Endothelial cell of umbilical vein (primary cell): ENCODE measurements around the gene EGFL6. TPM values are rescaled to one million over a fixed set of nuclear protein-coding genes. Genes with fewer than 3 reads are reported as not detected.

Experiments
- Bru-seq: library from RNA; stranded (reverse); fragments of 400-500 nt; gene quantifications from one replicate; lab custom pipeline; 2021; lab: Mats Ljungman, UMichigan
- BruChase-seq, 2 experiments: library from RNA; stranded (reverse); fragments of 400-500 nt; gene quantifications; one replicate each; lab custom pipeline; 2021; lab: Mats Ljungman, UMichigan
- BruUV-seq: library from RNA; stranded (reverse); fragments of 400-500 nt; replicated peaks from 2 replicates; lab custom pipeline; 2021; lab: Mats Ljungman, UMichigan
- CTCF ChIA-PET: fragments of 300-600, 350-600 bp; sonication (Branson Sonifier 250); formaldehyde crosslinking; loops from one replicate; lab custom pipeline; 2021; ENCODE audit warnings: antibody characterized with exemption, inconsistent platforms; lab: Charles Lee
- POLR2A ChIA-PET: fragments of 300-600, 350-600 bp; sonication (Branson Sonifier 250); formaldehyde crosslinking; loops from one replicate; lab custom pipeline; 2021; ENCODE audit warnings: antibody characterized with exemption, inconsistent platforms; lab: Charles Lee
- DNase-seq: peaks from one replicate; pipeline ENCODE4 v3.0.0-alpha.2; 2011; ENCODE audit warnings: low read depth, low spot score
- FAIRE-seq: peaks from 2 replicates; lab custom pipeline; 2011; peaks lifted over from hg19 to GRCh38; lab: Jason Lieb, UNC
- H2AFZ ChIP-seq: 2 replicates; pipeline ENCODE4 v1.6.0; 2012; ENCODE audit warnings: low read depth, low read length, control low read depth, inconsistent platforms
- H3K27ac ChIP-seq: 2 replicates; pipeline ENCODE4 v1.5.1; 2011; ENCODE audit warnings: low read depth, mild to moderate bottlenecking, control low read depth, low read length, moderate library complexity; ENCODE audit not compliant: insufficient read depth
- H3K27me3 ChIP-seq, 2 experiments: 2 replicates each; pipeline versions ENCODE4 v1.6.0 to v1.6.1; 2011; ENCODE audit warnings: low read length in 2 of 2, mixed read lengths in 1 of 2; ENCODE audit not compliant: control insufficient read depth in 2 of 2, insufficient read depth in 2 of 2
- H3K36me3 ChIP-seq, 2 experiments: 2 replicates in 1 of 2; 3 replicates in 1 of 2; pipeline ENCODE4 v1.5.1; 2011; ENCODE audit warnings: low read length in 2 of 2, mild to moderate bottlenecking in 1 of 2, moderate library complexity in 1 of 2; ENCODE audit not compliant: control insufficient read depth in 2 of 2, insufficient read depth in 2 of 2; ENCODE audit errors: extremely low read depth in 1 of 2
- H3K4me1 ChIP-seq: 3 replicates; pipeline ENCODE4 v1.5.1; 2011; ENCODE audit warnings: mild to moderate bottlenecking, low read length; ENCODE audit not compliant: control insufficient read depth, insufficient read depth; ENCODE audit errors: extremely low read depth
- H3K4me2 ChIP-seq: 2 replicates; pipeline ENCODE4 v1.6.1; 2011; ENCODE audit warnings: low read length, control low read depth, mixed read lengths; ENCODE audit not compliant: insufficient read depth
- H3K4me3 ChIP-seq, 3 experiments: fragments of 200-600 bp in 1 of 3; sonication (generic), shearing (Covaris generic) in 1 of 3; replicated peaks in 1 of 3; 2 replicates each; pipeline ENCODE4 v1.5.1; 2011 to 2016; ENCODE audit warnings: control low read depth in 3 of 3, low read length in 3 of 3, mild to moderate bottlenecking in 2 of 3, inconsistent platforms in 1 of 3, low read depth in 1 of 3, moderate library complexity in 1 of 3; ENCODE audit not compliant: insufficient read depth in 1 of 3
- H3K79me2 ChIP-seq: 2 replicates; pipeline ENCODE4 v1.6.0; 2012; ENCODE audit warnings: low read length, inconsistent platforms; ENCODE audit not compliant: control insufficient read depth, insufficient read depth
- H3K9ac ChIP-seq: replicated peaks from 2 replicates; pipeline ENCODE3; 2011; ENCODE audit warnings: low read length, control low read depth; ENCODE audit not compliant: insufficient read depth; ENCODE audit errors: extremely low read depth
- H3K9me1 ChIP-seq: replicated peaks from 3 replicates; pipeline ENCODE4 v1.6.0; 2011; ENCODE audit warnings: mild to moderate bottlenecking, low read length; ENCODE audit not compliant: control insufficient read depth, insufficient read depth; ENCODE audit errors: extremely low read depth
- H3K9me3 ChIP-seq: replicated peaks from 2 replicates; pipeline ENCODE4 v1.5.1; 2012; ENCODE audit warnings: low read length, inconsistent platforms; ENCODE audit not compliant: control insufficient read depth, insufficient read depth
- H4K20me1 ChIP-seq: replicated peaks from 2 replicates; pipeline ENCODE3; 2011; ENCODE audit warnings: mild to moderate bottlenecking, low read length; ENCODE audit not compliant: control insufficient read depth, insufficient read depth; ENCODE audit errors: extremely low read depth
- EZH2 ChIP-seq: IDR thresholded peaks from 2 replicates; pipeline ENCODE4 v1.6.1; 2012; ENCODE audit warnings: borderline replicate concordance, low read depth, mild to moderate bottlenecking, moderate library complexity, low read length, inconsistent platforms; ENCODE audit not compliant: severe bottlenecking
- FOS ChIP-seq: IDR thresholded peaks from 2 replicates; pipeline ENCODE4 v1.6.1; 2011; ENCODE audit warnings: mild to moderate bottlenecking, low read length, moderate library complexity, borderline replicate concordance; ENCODE audit not compliant: insufficient read depth
- MAX ChIP-seq: IDR thresholded peaks from 2 replicates; pipeline ENCODE4 v1.6.1; 2011; ENCODE audit not compliant: insufficient read depth, insufficient read length
- MYC ChIP-seq: IDR thresholded peaks from one replicate; pipeline ENCODE4 v1.6.1; 2011; ENCODE audit warnings: mild to moderate bottlenecking, low read depth, low read length
- POLR2A ChIP-seq: IDR thresholded peaks from 2 replicates; pipeline ENCODE4 v1.6.1; 2012; ENCODE audit warnings: low read depth, mild to moderate bottlenecking, control low read depth, low read length
- dilution Hi-C: fragments of 300-500 bp; cut with MboI; formaldehyde crosslinking; loops from one replicate; pipeline ENCODE4 v1.15.0; 2019; ENCODE audit warnings: low sequenced_read_pairs; ENCODE audit not compliant: extremely low pct_ligation_motif_present
- intact Hi-C: fragments of 100-400 bp; cut with micrococcal nuclease; formaldehyde crosslinking; loops from one replicate; pipeline ENCODE4 v1.10.0; 2022
- long read RNA-seq: library from polyadenylated mRNA; stranded (forward); transcript quantifications from one replicate; pipeline ENCODE4 v2.0.0, GENCODE V29; 2021
- polyA minus RNA-seq, 3 experiments: library from RNA; depleted of rRNA, polyadenylated mRNA; stranded (reverse); fragments of >200 nt; gene quantifications; 1 replicate in 1 of 3; 2 replicates in 2 of 3; pipeline ENCODE4 v1.2.3, GENCODE V29; 2011
- polyA plus RNA-seq, 4 experiments: library from polyadenylated mRNA; depleted of rRNA in 3 of 4; stranded (reverse) in 3 of 4; unstranded in 1 of 4; fragments of >200 nt; gene quantifications; 2 replicates each; pipeline versions ENCODE4 v1.2.1 to v1.2.3, GENCODE V29; 2011 to 2012; ENCODE audit warnings: missing spikeins in 1 of 4
- total RNA-seq: library from RNA; stranded (reverse); gene quantifications from 2 replicates; pipeline ENCODE4 v1.2.3, GENCODE V29; 2021
- TF ChIP-seq, protein P1 (sequence below), 2 donors: IDR thresholded peaks; 1 replicate in 1 of 2; 2 replicates in 1 of 2; pipeline ENCODE4 v1.5.1; 2011; ENCODE audit warnings: low read length in 2 of 2, mild to moderate bottlenecking in 2 of 2, moderate library complexity in 2 of 2, control low read depth in 1 of 2, inconsistent platforms in 1 of 2, low read depth in 1 of 2; ENCODE audit not compliant: insufficient read depth in 1 of 2; ENCODE audit errors: extremely low read depth in 1 of 2

Gene EGFL6, protein sequence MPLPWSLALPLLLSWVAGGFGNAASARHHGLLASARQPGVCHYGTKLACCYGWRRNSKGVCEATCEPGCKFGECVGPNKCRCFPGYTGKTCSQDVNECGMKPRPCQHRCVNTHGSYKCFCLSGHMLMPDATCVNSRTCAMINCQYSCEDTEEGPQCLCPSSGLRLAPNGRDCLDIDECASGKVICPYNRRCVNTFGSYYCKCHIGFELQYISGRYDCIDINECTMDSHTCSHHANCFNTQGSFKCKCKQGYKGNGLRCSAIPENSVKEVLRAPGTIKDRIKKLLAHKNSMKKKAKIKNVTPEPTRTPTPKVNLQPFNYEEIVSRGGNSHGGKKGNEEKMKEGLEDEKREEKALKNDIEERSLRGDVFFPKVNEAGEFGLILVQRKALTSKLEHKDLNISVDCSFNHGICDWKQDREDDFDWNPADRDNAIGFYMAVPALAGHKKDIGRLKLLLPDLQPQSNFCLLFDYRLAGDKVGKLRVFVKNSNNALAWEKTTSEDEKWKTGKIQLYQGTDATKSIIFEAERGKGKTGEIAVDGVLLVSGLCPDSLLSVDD
- not detected in 2 replicates for total RNA-seq
- not detected in 2 replicates for polyA plus RNA-seq
- polyA plus RNA-seq (2011; cell fraction: cytosol; rRNA removed) = not detected in 2 replicates
- polyA plus RNA-seq (2011; cell fraction: nucleus; rRNA removed) = not detected in 2 replicates
- not detected in 2 replicates for polyA plus RNA-seq (2012)
- polyA minus RNA-seq = not detected in 2 replicates
- not detected for polyA minus RNA-seq (2011; cell fraction: cytosol; rRNA and poly(A)+ RNA removed)
- polyA minus RNA-seq (2011; cell fraction: nucleus; rRNA and poly(A)+ RNA removed) = not detected in 2 replicates
- not detected for Bru-seq, nascent RNA
- BruChase-seq, experiment 1, labeled RNA remaining after a 6-hour chase = not detected
- BruChase-seq, experiment 2, labeled RNA remaining after a 2-hour chase = not detected
- long read RNA-seq = 0 reads

DNA sequence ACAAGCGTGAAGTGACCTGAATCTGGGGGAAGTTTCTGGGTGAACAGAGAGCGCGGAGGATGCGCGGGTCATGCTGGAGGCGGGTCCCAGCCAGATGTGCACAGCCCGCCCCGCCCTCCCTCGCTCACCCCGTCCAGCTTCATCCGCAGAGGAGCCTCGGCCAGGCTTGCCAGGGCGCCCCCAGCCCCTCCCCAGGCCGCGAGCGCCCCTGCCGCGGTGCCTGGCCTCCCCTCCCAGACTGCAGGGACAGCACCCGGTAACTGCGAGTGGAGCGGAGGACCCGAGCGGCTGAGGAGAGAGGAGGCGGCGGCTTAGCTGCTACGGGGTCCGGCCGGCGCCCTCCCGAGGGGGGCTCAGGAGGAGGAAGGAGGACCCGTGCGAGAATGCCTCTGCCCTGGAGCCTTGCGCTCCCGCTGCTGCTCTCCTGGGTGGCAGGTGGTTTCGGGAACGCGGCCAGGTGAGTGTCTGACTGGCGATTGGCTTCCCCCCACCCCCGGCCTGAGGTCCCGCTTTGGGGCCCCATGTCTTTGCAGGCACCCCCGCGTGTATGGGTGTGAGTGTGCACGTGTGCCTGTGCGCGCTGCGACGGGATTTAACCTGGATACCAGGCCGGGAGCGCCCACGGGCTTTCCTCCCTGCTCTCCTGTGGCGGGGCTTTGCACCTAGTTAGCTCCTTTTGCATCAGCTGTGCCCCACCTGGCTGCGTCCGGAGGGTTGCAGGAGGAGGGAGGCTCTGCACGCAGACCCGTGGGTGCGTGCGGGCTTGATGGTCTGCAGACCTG is at the start of gene EGFL6:
Gene EGFL6 (plus strand): TSS at position 123 of the 782 bp plus-strand sequence. CDS start 261 bp downstream, at position 384.
- no peak within 1 kb of the TSS for H3K9ac ChIP-seq
- no TSS peak for BruUV-seq
- H3K9me1 ChIP-seq = no peaks in the 10 kb centered on the region
- TF ChIP-seq MAX (no peak), EZH2 (peak; percentile 54), FOS (no peak), MYC (no peak), POLR2A (no peak)
- TF ChIP-seq, protein P1, sequence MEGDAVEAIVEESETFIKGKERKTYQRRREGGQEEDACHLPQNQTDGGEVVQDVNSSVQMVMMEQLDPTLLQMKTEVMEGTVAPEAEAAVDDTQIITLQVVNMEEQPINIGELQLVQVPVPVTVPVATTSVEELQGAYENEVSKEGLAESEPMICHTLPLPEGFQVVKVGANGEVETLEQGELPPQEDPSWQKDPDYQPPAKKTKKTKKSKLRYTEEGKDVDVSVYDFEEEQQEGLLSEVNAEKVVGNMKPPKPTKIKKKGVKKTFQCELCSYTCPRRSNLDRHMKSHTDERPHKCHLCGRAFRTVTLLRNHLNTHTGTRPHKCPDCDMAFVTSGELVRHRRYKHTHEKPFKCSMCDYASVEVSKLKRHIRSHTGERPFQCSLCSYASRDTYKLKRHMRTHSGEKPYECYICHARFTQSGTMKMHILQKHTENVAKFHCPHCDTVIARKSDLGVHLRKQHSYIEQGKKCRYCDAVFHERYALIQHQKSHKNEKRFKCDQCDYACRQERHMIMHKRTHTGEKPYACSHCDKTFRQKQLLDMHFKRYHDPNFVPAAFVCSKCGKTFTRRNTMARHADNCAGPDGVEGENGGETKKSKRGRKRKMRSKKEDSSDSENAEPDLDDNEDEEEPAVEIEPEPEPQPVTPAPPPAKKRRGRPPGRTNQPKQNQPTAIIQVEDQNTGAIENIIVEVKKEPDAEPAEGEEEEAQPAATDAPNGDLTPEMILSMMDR (IDR thresholded peaks at IDR 0.05; ENCODE audit: extremely low read depth in 1 of 2, insufficient read depth in 1 of 2, low read depth in 1 of 2, low read length in 2 of 2) = no peak
- no peaks in the 10 kb centered on the region for H3K9me3 ChIP-seq
- no peak within 1 kb of the TSS for H3K4me2 ChIP-seq
- H2AFZ ChIP-seq = no peak within 1 kb of the TSS
- FAIRE-seq (no peak), DNase-seq (no peak)
- intact Hi-C loops (no loop called here), dilution Hi-C loops (no loop called here)
- no peaks in the 10 kb centered on the region for H3K79me2 ChIP-seq
- H3K4me1 ChIP-seq = no peaks in the 10 kb centered on the region
- H4K20me1 ChIP-seq = no peaks in the 10 kb centered on the region
- no peak within 1 kb of the TSS for H3K4me3 ChIP-seq
- peaks cover 14 to 26% of the 10 kb centered on the region in 2 experiments for H3K27me3 ChIP-seq
- POLR2A ChIA-PET = no interaction called here
- H3K27ac ChIP-seq = no peak within 1 kb of the TSS
- CTCF ChIA-PET = no interaction called here
- H3K36me3 ChIP-seq = no peaks in the 10 kb centered on the region
